K562 (cell line): ENCODE results near the gene C1RL. TPM values are rescaled to one million over a fixed set of nuclear protein-coding genes. Genes with fewer than 3 reads are reported as not detected.

Source experiments
- CEBPG ChIP-seq, 3 experiments: fragments of 200-800 bp in 1 of 3; sonication (Bioruptor generic) in 1 of 3; sonication (generic) in 1 of 3; formaldehyde crosslinking in 1 of 3; IDR thresholded peaks in 2 of 3; conservative IDR thresholded peaks in 1 of 3; 2 replicates each; pipeline versions ENCODE4 v1.6.1 to v1.8.0; 2016 to 2022; ENCODE audit warnings: missing compliant biosample characterization in 2 of 3, missing genetic modification characterization in 2 of 3, mild to moderate bottlenecking in 1 of 3, missing genetic modification reagents in 1 of 3
- HNRNPLL ChIP-seq: fragments of 200-400 bp; formaldehyde crosslinking; IDR thresholded peaks from 2 replicates; pipeline ENCODE4 v1.6.1; 2017; ENCODE audit warnings: low read length, low read depth, mild to moderate bottlenecking; ENCODE audit not compliant: poor library complexity, severe bottlenecking
- MAFF ChIP-seq: IDR thresholded peaks from 2 replicates; pipeline ENCODE4 v1.6.1; 2012; ENCODE audit warnings: low read length, improper control_type of control experiment
- PCBP1 ChIP-seq: fragments of 200-400 bp; formaldehyde crosslinking; IDR thresholded peaks from 2 replicates; pipeline ENCODE4 v1.6.1; 2018; ENCODE audit warnings: mild to moderate bottlenecking, low read depth, low read length; ENCODE audit not compliant: poor library complexity, severe bottlenecking
- ZNF239 ChIP-seq: fragments of 250-450 bp; sonication (Bioruptor Pico); IDR thresholded peaks from 2 replicates; pipeline ENCODE4 v1.4.0; 2020; ENCODE audit warnings: mild to moderate bottlenecking
- polyA plus RNA-seq, 8 experiments: library from polyadenylated mRNA; depleted of rRNA in 4 of 8; stranded (reverse) in 5 of 8; unstranded in 3 of 8; fragments of >200 nt; fragmentation: Nextera tagmentation in 2 of 8; fragmentation: Illumina TruSeq in 1 of 8; extraction: Ambion mirVana in 2 of 8; extraction: Trizol in 1 of 8; gene quantifications; 2 replicates each; pipeline versions ENCODE4 v1.2.1 to v1.2.3, GENCODE V29; 2011 to 2014; ENCODE audit warnings: inconsistent platforms in 1 of 8, missing spikeins in 1 of 8
- total RNA-seq, 7 experiments: library from RNA; depleted of rRNA in 6 of 7; stranded (reverse); fragments of >200 nt in 6 of 7; fragmentation: Illumina TruSeq in 2 of 7; extraction: Trizol in 2 of 7; gene quantifications; 2 replicates each; pipeline versions ENCODE4 v1.2.1 to v1.2.3, GENCODE V29; 2011 to 2021; ENCODE audit warnings: low replicate concordance in 1 of 7
- TF ChIP-seq, protein P1 (sequence below), 2 experiments: fragments of 450-650 bp; formaldehyde crosslinking in 1 of 2; IDR thresholded peaks; 2 replicates each; pipeline versions ENCODE4 v1.4.0 to v1.6.1; 2014 to 2020; ENCODE audit warnings: mild to moderate bottlenecking in 2 of 2, borderline replicate concordance in 1 of 2, low read depth in 1 of 2
- TF ChIP-seq, protein P2 (sequence below): sonication (generic); formaldehyde crosslinking; IDR thresholded peaks from 2 replicates; pipeline ENCODE4 v1.8.0; 2022; ENCODE audit warnings: missing genetic modification reagents, mild to moderate bottlenecking, moderate library complexity, borderline replicate concordance
- TF ChIP-seq, protein P3 (sequence below): fragments of 450-650 bp; IDR thresholded peaks from 2 replicates; pipeline ENCODE4 v1.6.1; 2016; ENCODE audit warnings: low read depth

The C1RL gene
- total and polyA plus RNA-seq, 9 of the 15 experiments (the other 6 are each of a cell fraction or from before 2014, with no cell fraction given): 1.4 to 10.7 (median 8.0) TPM

DNA sequence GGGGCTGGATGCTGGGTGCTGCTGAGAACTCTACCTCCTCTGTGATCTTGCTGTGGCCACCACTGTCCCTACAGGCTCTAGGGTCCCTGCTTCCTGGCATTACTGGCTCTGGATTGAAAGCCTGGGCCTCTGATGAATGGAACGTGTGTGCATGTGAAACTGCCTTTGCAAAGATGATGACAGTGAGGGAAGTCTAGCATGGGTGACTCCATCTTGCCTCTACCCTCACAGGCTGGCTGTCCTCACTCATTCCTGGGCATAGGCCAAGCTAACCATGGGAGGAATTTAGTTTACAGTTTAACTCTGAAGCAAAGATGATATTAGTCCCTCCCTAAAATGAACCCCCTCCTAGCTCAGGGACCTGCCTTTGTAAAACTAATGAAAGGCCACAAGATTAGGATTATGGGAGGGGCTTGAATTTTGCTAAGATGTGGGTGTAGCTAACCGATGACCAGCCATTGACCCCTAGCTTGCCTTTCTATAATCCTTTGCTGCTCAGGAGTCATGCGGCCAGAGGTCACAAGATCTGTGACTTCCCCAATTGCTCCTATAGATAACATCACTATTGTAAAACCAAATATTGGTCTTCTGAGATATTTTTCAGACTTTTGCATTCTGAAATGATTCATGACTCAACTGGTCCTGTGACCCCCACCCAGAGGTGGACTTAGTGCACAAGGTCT, 50.7 kb downstream of the C1RL start (continued):
- TF ChIP-seq, protein P1, sequence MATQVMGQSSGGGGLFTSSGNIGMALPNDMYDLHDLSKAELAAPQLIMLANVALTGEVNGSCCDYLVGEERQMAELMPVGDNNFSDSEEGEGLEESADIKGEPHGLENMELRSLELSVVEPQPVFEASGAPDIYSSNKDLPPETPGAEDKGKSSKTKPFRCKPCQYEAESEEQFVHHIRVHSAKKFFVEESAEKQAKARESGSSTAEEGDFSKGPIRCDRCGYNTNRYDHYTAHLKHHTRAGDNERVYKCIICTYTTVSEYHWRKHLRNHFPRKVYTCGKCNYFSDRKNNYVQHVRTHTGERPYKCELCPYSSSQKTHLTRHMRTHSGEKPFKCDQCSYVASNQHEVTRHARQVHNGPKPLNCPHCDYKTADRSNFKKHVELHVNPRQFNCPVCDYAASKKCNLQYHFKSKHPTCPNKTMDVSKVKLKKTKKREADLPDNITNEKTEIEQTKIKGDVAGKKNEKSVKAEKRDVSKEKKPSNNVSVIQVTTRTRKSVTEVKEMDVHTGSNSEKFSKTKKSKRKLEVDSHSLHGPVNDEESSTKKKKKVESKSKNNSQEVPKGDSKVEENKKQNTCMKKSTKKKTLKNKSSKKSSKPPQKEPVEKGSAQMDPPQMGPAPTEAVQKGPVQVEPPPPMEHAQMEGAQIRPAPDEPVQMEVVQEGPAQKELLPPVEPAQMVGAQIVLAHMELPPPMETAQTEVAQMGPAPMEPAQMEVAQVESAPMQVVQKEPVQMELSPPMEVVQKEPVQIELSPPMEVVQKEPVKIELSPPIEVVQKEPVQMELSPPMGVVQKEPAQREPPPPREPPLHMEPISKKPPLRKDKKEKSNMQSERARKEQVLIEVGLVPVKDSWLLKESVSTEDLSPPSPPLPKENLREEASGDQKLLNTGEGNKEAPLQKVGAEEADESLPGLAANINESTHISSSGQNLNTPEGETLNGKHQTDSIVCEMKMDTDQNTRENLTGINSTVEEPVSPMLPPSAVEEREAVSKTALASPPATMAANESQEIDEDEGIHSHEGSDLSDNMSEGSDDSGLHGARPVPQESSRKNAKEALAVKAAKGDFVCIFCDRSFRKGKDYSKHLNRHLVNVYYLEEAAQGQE (IDR thresholded peaks at IDR 0.05; ENCODE audit: borderline replicate concordance): no peak
- TF ChIP-seq, protein P1 (CRISPR knock-in tag; IDR thresholded peaks at IDR 0.05; ENCODE audit: low read depth): no peak
- TF ChIP-seq, protein P2, sequence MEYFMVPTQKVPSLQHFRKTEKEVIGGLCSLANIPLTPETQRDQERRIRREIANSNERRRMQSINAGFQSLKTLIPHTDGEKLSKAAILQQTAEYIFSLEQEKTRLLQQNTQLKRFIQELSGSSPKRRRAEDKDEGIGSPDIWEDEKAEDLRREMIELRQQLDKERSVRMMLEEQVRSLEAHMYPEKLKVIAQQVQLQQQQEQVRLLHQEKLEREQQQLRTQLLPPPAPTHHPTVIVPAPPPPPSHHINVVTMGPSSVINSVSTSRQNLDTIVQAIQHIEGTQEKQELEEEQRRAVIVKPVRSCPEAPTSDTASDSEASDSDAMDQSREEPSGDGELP: no peak
- TF ChIP-seq HNRNPLL (no peak), PCBP1 (no peak), MAFF (no peak), ZNF239 (peak; percentile 84), CEBPG (CRISPR knock-in tag; IDR thresholded peaks at IDR 0.05) (no peak), CEBPG (tag; conservative IDR thresholded peaks at IDR 0.05 in 1 of 2, IDR thresholded peaks at IDR 0.05 in 1 of 2) (no peak)
- TF ChIP-seq, protein P3, sequence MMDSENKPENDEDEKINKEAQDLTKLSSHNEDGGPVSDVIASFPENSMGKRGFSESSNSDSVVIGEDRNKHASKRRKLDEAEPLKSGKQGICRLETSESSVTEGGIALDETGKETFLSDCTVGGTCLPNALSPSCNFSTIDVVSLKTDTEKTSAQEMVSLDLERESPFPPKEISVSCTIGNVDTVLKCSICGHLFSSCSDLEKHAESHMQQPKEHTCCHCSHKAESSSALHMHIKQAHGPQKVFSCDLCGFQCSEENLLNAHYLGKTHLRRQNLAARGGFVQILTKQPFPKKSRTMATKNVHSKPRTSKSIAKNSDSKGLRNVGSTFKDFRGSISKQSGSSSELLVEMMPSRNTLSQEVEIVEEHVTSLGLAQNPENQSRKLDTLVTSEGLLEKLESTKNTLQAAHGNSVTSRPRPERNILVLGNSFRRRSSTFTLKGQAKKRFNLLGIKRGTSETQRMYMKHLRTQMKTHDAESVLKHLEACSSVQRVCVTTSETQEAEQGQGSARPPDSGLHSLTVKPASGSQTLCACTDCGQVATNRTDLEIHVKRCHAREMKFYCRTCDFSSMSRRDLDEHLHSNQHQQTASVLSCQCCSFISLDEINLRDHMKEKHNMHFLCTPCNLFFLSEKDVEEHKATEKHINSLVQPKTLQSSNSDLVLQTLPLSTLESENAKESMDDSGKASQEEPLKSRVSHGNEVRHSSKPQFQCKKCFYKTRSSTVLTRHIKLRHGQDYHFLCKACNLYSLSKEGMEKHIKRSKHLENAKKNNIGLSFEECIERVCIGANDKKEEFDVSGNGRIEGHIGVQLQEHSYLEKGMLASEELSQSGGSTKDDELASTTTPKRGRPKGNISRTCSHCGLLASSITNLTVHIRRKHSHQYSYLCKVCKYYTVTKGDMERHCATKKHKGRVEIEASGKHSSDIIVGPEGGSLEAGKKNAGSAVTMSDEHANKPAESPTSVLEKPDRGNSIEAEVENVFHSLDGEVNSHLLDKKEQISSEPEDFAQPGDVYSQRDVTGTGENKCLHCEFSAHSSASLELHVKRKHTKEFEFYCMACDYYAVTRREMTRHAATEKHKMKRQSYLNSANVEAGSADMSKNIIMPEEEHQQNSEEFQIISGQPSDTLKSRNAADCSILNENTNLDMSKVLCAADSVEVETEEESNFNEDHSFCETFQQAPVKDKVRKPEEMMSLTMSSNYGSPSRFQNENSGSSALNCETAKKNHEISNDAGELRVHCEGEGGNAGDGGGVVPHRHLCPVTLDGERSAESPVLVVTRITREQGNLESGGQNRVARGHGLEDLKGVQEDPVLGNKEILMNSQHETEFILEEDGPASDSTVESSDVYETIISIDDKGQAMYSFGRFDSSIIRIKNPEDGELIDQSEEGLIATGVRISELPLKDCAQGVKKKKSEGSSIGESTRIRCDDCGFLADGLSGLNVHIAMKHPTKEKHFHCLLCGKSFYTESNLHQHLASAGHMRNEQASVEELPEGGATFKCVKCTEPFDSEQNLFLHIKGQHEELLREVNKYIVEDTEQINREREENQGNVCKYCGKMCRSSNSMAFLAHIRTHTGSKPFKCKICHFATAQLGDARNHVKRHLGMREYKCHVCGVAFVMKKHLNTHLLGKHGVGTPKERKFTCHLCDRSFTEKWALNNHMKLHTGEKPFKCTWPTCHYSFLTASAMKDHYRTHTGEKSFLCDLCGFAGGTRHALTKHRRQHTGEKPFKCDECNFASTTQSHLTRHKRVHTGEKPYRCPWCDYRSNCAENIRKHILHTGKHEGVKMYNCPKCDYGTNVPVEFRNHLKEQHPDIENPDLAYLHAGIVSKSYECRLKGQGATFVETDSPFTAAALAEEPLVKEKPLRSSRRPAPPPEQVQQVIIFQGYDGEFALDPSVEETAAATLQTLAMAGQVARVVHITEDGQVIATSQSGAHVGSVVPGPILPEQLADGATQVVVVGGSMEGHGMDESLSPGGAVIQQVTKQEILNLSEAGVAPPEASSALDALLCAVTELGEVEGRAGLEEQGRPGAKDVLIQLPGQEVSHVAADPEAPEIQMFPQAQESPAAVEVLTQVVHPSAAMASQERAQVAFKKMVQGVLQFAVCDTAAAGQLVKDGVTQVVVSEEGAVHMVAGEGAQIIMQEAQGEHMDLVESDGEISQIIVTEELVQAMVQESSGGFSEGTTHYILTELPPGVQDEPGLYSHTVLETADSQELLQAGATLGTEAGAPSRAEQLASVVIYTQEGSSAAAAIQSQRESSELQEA: no peak
